A673 (cell line): ENCODE results near the gene APMAP. TPM values are rescaled to one million over a fixed set of nuclear protein-coding genes. Genes with fewer than 3 reads are reported as not detected.

Source experiments
- BruUV-seq: library from RNA; stranded (reverse); fragments of 400-500 nt; replicated peaks from 2 replicates; lab custom pipeline; 2021; lab: Mats Ljungman, UMichigan
- CTCF ChIA-PET: fragments of 300-600 bp; sonication (Branson Sonifier 250); formaldehyde crosslinking; loops from one replicate; lab custom pipeline; 2022; ENCODE audit warnings: antibody characterized with exemption; lab: Charles Lee
- POLR2A ChIA-PET: fragments of 300-600 bp; sonication (Branson Sonifier 250); formaldehyde crosslinking; loops from one replicate; lab custom pipeline; 2022; ENCODE audit warnings: antibody characterized with exemption; ENCODE audit not compliant: low non-redundant PET; lab: Charles Lee
- DNase-seq: peaks from one replicate; pipeline ENCODE4 v3.0.0-alpha.2; 2015; ENCODE audit warnings: low spot score
- H3K27ac ChIP-seq: fragments of 200-600 bp; sonication (generic); 2 replicates; pipeline ENCODE4 v1.5.1; 2016; ENCODE audit warnings: mixed run types, low read depth, mild to moderate bottlenecking, mixed read lengths, antibody characterized with exemption, low read length; ENCODE audit not compliant: poor library complexity, severe bottlenecking
- H3K27me3 ChIP-seq: fragments of 200-600 bp; sonication (generic); replicated peaks from 2 replicates; pipeline ENCODE4 v1.6.1; 2017; ENCODE audit warnings: mixed run types, low read depth, mild to moderate bottlenecking, mixed read lengths, antibody characterized with exemption, low read length; ENCODE audit not compliant: insufficient read depth, poor library complexity
- H3K36me3 ChIP-seq: fragments of 200-600 bp; sonication (generic); 2 replicates; pipeline ENCODE4 v1.6.1; 2016; ENCODE audit warnings: mixed run types, mild to moderate bottlenecking, mixed read lengths, antibody characterized with exemption, low read length; ENCODE audit not compliant: insufficient read depth, poor library complexity, severe bottlenecking
- H3K4me1 ChIP-seq: fragments of 200-600 bp; sonication (generic); 2 replicates; pipeline ENCODE4 v1.6.1; 2017; ENCODE audit warnings: mixed run types, mild to moderate bottlenecking, mixed read lengths, antibody characterized with exemption, low read length; ENCODE audit not compliant: insufficient read depth, poor library complexity, severe bottlenecking
- H3K4me3 ChIP-seq: fragments of 200-600 bp; sonication (generic); 2 replicates; pipeline ENCODE4 v1.5.1; 2016; ENCODE audit warnings: low read depth, mixed run types, mild to moderate bottlenecking, mixed read lengths, low read length; ENCODE audit not compliant: poor library complexity, severe bottlenecking
- H3K9me3 ChIP-seq: fragments of 200-600 bp; sonication (generic); 2 replicates; pipeline ENCODE4 v1.6.1; 2016; ENCODE audit warnings: mixed run types, low read depth, mild to moderate bottlenecking, mixed read lengths, antibody characterized with exemption, low read length; ENCODE audit not compliant: poor library complexity, severe bottlenecking
- CTCF ChIP-seq: fragments of 300-800, 200-600 bp; sonication (generic); conservative IDR thresholded peaks from 2 replicates; pipeline ENCODE4 v1.5.1; 2017; ENCODE audit warnings: low read depth, mild to moderate bottlenecking, antibody characterized with exemption, low read length, moderate library complexity, mixed read lengths
- EZH2 ChIP-seq: fragments of 200-600 bp; sonication (generic); IDR thresholded peaks from 2 replicates; pipeline ENCODE4 v1.6.1; 2017; ENCODE audit warnings: borderline replicate concordance, low read depth, mild to moderate bottlenecking, mixed read lengths, antibody characterized with exemption, low read length; ENCODE audit not compliant: poor library complexity, severe bottlenecking
- intact Hi-C: fragments of 100-400 bp; cut with micrococcal nuclease; formaldehyde crosslinking; loops from one replicate; pipeline ENCODE4 v1.10.0; 2022; ENCODE audit not compliant: unreplicated experiment
- total RNA-seq: library from RNA; stranded (reverse); gene quantifications from 2 replicates; pipeline ENCODE4 v1.2.3, GENCODE V29; 2021

Gene APMAP
- total RNA-seq, 1 experiment from 2014 or later = 70.3 TPM

- ChIA-PET POLR2A (no interaction called here), CTCF (no interaction called here)
- intact Hi-C loops = no loop called here
- DNase-seq = no peak
- peaks cover 20% of the 10 kb centered on the region for H3K4me1 ChIP-seq
- H3K9me3 ChIP-seq = no peaks in the 10 kb centered on the region
- no peak overlapping the region for H3K27ac ChIP-seq
- H3K36me3 ChIP-seq = no peaks in the 10 kb centered on the region
- H3K4me3 ChIP-seq = no peak overlapping the region
- TF ChIP-seq EZH2 (no peak), CTCF (no peak)
- no TSS peak for BruUV-seq
- no peaks in the 10 kb centered on the region for H3K27me3 ChIP-seq
Observed at GRCh38 chr20:25030007-25030648, 37.6 kb upstream of the APMAP start.

- intact Hi-C loops = no loop called here
- H3K4me3 ChIP-seq = no peak overlapping the region
Observed at GRCh38 chr20:25025986-25026605, 33.5 kb upstream of the APMAP start.

GRCh38 chr20:25025091-25025861, 32.7 kb upstream of the APMAP start:
- H3K36me3 ChIP-seq = no peaks in the 10 kb centered on the region
- no TSS peak for BruUV-seq
- no peaks in the 10 kb centered on the region for H3K4me1 ChIP-seq
- no peaks in the 10 kb centered on the region for H3K27me3 ChIP-seq
- H3K9me3 ChIP-seq = no peaks in the 10 kb centered on the region
- H3K4me3 ChIP-seq = no peak overlapping the region
- H3K27ac ChIP-seq = no peak overlapping the region
- intact Hi-C loops = no loop called here
- TF ChIP-seq EZH2 (no peak), CTCF (no peak)
- ChIA-PET CTCF (no interaction called here), POLR2A (no interaction called here)
- DNase-seq = no peak

More at GRCh38 chr20:25025986-25026605, 33.5 kb upstream of the APMAP start:
- no TSS peak for BruUV-seq
- no peak for DNase-seq
- Histone ChIP-seq H3K27ac (no peak overlapping the region), H3K9me3 (no peaks in the 10 kb centered on the region), H3K36me3 (no peaks in the 10 kb centered on the region), H3K4me1 (no peaks in the 10 kb centered on the region), H3K27me3 (no peaks in the 10 kb centered on the region)
- CTCF ChIA-PET = no interaction called here
- TF ChIP-seq EZH2 = no peak
- no peak for TF ChIP-seq CTCF
- POLR2A ChIA-PET = no interaction called here
